AG04449 (cell line): ENCODE measurements around the gene GXYLT1.

Source experiments
- CTCF ChIA-PET: fragments of 350-600 bp; formaldehyde crosslinking; extraction: SDS; loops from one replicate; lab custom pipeline; 2021; ENCODE audit warnings: antibody characterized with exemption; lab: Yijun Ruan, JAX
- POLR2A ChIA-PET: fragments of 400-600, 350-600 bp; formaldehyde crosslinking; extraction: SDS; loops from one replicate; lab custom pipeline; 2020; ENCODE audit warnings: antibody characterized with exemption, inconsistent platforms; lab: Yijun Ruan, JAX
- DNase-seq: peaks from one replicate; pipeline ENCODE4 v3.0.0-alpha.2; 2010; ENCODE audit warnings: low read depth, low spot score
- H3K4me3 ChIP-seq: 2 replicates; pipeline ENCODE4 v1.5.1; 2011; ENCODE audit warnings: low read depth, mild to moderate bottlenecking, control low read depth, low read length
- TF ChIP-seq, protein P1 (sequence below): IDR thresholded peaks from one replicate; pipeline ENCODE4 v1.5.1; 2011; ENCODE audit warnings: mild to moderate bottlenecking, moderate library complexity, low read length, control low read depth, inconsistent platforms; ENCODE audit not compliant: insufficient read depth; ENCODE audit errors: missing control alignments

The GXYLT1 gene

DNA sequence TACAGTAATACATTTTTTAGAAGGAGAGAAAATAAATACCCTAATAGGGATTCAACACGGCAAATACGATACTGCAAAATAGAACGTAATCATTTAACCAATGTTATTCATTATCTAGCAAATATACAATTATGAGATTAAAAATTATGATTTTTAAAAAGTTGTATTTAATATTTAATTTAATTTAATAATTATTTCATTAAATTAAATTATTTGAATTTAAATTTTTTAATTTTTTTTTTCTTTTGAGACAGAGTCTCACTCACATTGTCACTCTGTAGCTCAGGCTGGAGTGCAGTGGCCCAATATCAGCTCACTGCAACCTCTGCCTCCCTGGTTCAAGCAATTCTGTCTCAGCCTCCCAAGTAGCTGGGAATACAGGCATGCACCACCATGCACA is 42.0 kb downstream of the GXYLT1 start:
- POLR2A ChIA-PET: no interaction called here
- TF ChIP-seq, protein P1, sequence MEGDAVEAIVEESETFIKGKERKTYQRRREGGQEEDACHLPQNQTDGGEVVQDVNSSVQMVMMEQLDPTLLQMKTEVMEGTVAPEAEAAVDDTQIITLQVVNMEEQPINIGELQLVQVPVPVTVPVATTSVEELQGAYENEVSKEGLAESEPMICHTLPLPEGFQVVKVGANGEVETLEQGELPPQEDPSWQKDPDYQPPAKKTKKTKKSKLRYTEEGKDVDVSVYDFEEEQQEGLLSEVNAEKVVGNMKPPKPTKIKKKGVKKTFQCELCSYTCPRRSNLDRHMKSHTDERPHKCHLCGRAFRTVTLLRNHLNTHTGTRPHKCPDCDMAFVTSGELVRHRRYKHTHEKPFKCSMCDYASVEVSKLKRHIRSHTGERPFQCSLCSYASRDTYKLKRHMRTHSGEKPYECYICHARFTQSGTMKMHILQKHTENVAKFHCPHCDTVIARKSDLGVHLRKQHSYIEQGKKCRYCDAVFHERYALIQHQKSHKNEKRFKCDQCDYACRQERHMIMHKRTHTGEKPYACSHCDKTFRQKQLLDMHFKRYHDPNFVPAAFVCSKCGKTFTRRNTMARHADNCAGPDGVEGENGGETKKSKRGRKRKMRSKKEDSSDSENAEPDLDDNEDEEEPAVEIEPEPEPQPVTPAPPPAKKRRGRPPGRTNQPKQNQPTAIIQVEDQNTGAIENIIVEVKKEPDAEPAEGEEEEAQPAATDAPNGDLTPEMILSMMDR: no peak
- CTCF ChIA-PET: no interaction called here

DNA sequence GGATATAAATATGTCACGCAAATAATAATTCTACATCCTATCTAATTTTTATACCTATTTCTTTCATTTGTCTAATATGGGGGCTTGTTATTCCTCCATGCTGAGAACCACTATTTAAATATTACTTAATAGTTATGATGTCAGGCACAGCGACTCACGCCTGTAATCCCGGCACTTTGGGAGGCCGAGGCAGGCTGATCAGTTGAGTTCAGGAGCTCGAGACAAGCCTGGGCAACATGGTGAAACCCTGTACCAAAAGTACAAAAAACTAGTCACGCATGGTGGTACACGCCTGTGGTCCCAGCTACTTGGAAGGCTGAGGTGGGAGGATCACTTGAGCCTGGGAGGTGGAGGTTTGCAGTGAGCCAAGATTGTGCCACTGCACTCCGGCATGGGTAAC is 45.2 kb downstream of the GXYLT1 start:
- DNase-seq: no peak
- POLR2A ChIA-PET: no interaction called here
- no peak overlapping the region for H3K4me3 ChIP-seq
- CTCF ChIA-PET: no interaction called here
- TF ChIP-seq, protein P1: no peak

More for the DNA sequence above, 42.0 kb downstream of the GXYLT1 start:
- H3K4me3 ChIP-seq: no peak overlapping the region
- no peak for DNase-seq

DNA sequence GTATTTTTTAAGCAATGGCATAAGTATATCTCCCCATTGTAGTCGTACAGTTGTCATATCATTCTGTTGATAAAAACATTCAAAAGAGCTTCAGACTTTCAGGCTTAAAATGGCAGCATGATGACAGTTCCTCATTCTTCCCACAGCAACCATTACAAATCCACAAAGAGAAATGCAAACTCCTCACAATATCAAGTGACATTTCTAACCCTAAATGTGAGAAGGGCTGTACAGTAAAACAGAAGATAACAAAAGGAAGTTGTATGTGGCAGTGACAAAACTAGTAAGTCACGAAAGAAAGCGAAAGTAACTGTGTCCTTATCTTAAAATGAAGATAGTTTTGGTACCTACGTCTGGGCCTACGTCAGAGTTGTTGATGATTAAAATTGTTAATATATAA is 46.7 kb downstream of the GXYLT1 start:
- no peak overlapping the region for H3K4me3 ChIP-seq
- POLR2A ChIA-PET: no interaction called here
- CTCF ChIA-PET: no interaction called here
- DNase-seq: no peak
- TF ChIP-seq, protein P1: no peak

DNA sequence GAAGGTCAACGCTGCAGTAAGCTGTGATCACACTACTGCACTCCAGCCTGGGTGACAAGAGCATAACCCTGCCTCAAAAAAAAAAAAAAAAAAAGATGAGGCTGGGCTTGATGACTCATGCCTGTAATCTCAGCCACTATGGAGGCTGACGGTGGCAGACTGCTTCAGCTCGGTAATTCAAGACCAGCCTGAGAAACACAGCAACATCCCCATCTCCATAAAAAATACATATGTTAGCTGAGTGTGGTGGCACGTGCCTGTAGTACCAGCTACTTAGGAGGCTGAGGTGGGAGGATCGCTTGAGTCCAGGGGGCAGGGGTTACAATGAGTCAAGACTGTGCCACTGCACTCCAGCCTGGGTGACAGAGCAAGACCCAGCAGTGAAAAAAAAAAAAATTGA is 50.4 kb downstream of the GXYLT1 start:
- ChIA-PET POLR2A (no interaction called here), CTCF (interaction anchor here (1.0 to 3.7 kb wide), 3 partner anchors 10 to 387 kb away, joined by 3 to 20 read pairs (median 4); no protein-coding TSS in a partner anchor)
- no peak for DNase-seq
- TF ChIP-seq, protein P1: no peak
- H3K4me3 ChIP-seq: no peak overlapping the region

DNA sequence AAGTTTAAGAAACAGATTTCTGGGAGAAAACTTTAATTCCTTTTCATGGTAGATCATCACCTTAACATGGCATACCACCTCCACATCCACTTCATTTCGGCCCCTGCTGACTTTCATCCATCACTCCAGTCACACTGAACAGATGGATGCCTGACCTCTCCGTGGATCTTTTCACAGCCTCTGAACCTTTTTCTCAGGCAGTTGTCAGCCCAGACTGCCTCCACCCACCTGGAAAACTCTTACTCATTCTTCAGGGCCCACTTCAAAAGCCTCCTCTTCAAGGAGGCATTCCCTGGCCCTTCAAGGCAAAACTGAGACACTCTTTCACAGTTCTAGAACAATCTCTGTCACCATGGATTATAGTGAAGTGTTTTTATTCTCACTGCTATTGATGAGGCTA is 52.9 kb downstream of the GXYLT1 start:
- H3K4me3 ChIP-seq: no peak overlapping the region
- POLR2A ChIA-PET: no interaction called here
- DNase-seq: no peak
- TF ChIP-seq, protein P1: no peak
- CTCF ChIA-PET: interaction anchor here (1.4 kb wide), 1 partner anchor 280 kb away, joined by 5 read pairs; no protein-coding TSS in a partner anchor

DNA sequence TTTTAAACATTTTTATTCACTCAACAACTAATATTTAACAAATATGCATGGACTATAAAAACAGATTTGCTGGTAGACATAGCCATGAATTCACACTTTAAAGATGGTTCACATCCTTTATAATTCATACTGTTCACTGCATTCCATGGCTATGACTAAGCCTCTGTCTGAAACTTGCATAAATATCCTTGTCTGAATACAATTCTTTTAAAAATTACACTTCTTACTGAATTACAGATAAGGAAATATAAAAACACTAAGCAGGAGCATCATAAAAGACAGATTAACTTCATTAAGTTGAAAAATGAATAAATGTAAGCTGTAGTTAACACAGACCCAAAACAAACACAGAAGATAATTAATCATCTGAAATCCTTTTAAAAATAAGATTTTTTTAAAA is 53.8 kb downstream of the GXYLT1 start:
- peak; percentile 21 for DNase-seq
- POLR2A ChIA-PET: no interaction called here
- TF ChIP-seq, protein P1: no peak
- H3K4me3 ChIP-seq: no peak overlapping the region
- CTCF ChIA-PET: interaction anchor here (1.4 to 1.8 kb wide), 2 partner anchors 67 to 281 kb away, joined by 4 to 5 read pairs; no protein-coding TSS in a partner anchor
